ENCODE results near the gene RASA1. TPM values are rescaled to one million over a fixed set of nuclear protein-coding genes. Genes with fewer than 3 reads are reported as not detected.

The RASA1 gene
- polyA plus RNA-seq, 3 donors = 2.1 to 20.1 (median 4.0) TPM

- Mint-ChIP-seq H3K36me3 (peaks cover 76 to 84% of the 10 kb centered on the region in 2 donors), H3K27ac (no peak overlapping the region), H3K4me1 (peaks cover 32% of the 10 kb centered on the region), H3K9me3 (no peaks in the 10 kb centered on the region), H3K4me3 (no peak overlapping the region), H3K27me3 (ENCODE audit: low read depth in 3 of 3) (peaks cover 0 to 3% (median 0%) of the 10 kb centered on the region in 3 donors)
- Histone ChIP-seq H3K27me3 (ENCODE audit: control insufficient read depth in 2 of 2, insufficient read depth in 2 of 2, low read length in 2 of 2) (no peaks in the 10 kb centered on the region), H2AFZ (ENCODE audit: insufficient read depth, low read depth, low read length, poor library complexity, severe bottlenecking) (no peak overlapping the region), H3K36me3 (replicated peaks in 1 of 2; ENCODE audit: control insufficient read depth in 1 of 2, insufficient read depth in 2 of 2, low read length in 2 of 2) (peaks cover 80 to 90% of the 10 kb centered on the region in 2 donors), H4K20me1 (ENCODE audit: insufficient read depth, low read length) (peaks cover 78% of the 10 kb centered on the region), H3K9ac (ENCODE audit: insufficient read depth, low read length, poor library complexity, severe bottlenecking) (no peak overlapping the region), H3K4me2 (replicated peaks; ENCODE audit: extremely low read depth, low read length, poor library complexity, severe bottlenecking) (no peak overlapping the region), H3K4me3 (replicated peaks in 1 of 3; ENCODE audit: low read depth in 2 of 3, low read length in 3 of 3) (no peak overlapping the region), H3K79me2 (ENCODE audit: insufficient read depth, low read length) (peaks cover 69% of the 10 kb centered on the region), H3K9me3 (replicated peaks in 1 of 2; ENCODE audit: control insufficient read depth in 1 of 2, insufficient read depth in 1 of 2, low read length in 2 of 2) (no peaks in the 10 kb centered on the region), H3K4me1 (ENCODE audit: control insufficient read depth in 1 of 2, insufficient read depth in 2 of 2, low read length in 2 of 2) (peaks cover 8 to 17% of the 10 kb centered on the region in 2 donors), H3K27ac (ENCODE audit: low read depth in 1 of 2, low read length in 2 of 2) (no peak overlapping the region)
- intact Hi-C loops (cut with micrococcal nuclease) = no loop called here
- 100% methylated on average over 2 of the region's 2 CpGs for WGBS (ENCODE audit: insufficient coverage)
- no peak for TF ChIP-seq CTCF (IDR thresholded peaks at IDR 0.05)
- DNase-seq = no peak
Observed at GRCh38 chr5:87404359-87404758, 136.7 kb downstream of the RASA1 start.

- H3K4me1 Mint-ChIP-seq = peaks cover 23% of the 10 kb centered on the region
- H3K27ac ChIP-seq (ENCODE audit: low read depth in 1 of 2, low read length in 2 of 2) = peak overlapping the region in 1 of 2 donors; percentile 13
- H3K4me1 ChIP-seq (ENCODE audit: control insufficient read depth in 1 of 2, insufficient read depth in 2 of 2, low read length in 2 of 2) = peaks cover 4 to 8% of the 10 kb centered on the region in 2 donors
- peaks cover 84 to 91% of the 10 kb centered on the region in 2 donors for H3K36me3 Mint-ChIP-seq
- peaks cover 77% of the 10 kb centered on the region for H4K20me1 ChIP-seq (ENCODE audit: insufficient read depth, low read length)
- H3K79me2 ChIP-seq (ENCODE audit: insufficient read depth, low read length) = peaks cover 82% of the 10 kb centered on the region
- H3K27me3 ChIP-seq (ENCODE audit: control insufficient read depth in 2 of 2, insufficient read depth in 2 of 2, low read length in 2 of 2) = no peaks in the 10 kb centered on the region
- no peak overlapping the region for H3K4me3 ChIP-seq (replicated peaks in 1 of 3; ENCODE audit: low read depth in 2 of 3, low read length in 3 of 3)
- intact Hi-C loops (cut with micrococcal nuclease) = no loop called here
- no peak overlapping the region for H2AFZ ChIP-seq (ENCODE audit: insufficient read depth, low read depth, low read length, poor library complexity, severe bottlenecking)
- no peaks in the 10 kb centered on the region for H3K9me3 ChIP-seq (replicated peaks in 1 of 2; ENCODE audit: control insufficient read depth in 1 of 2, insufficient read depth in 1 of 2, low read length in 2 of 2)
- no peak overlapping the region for H3K4me3 Mint-ChIP-seq
- TF ChIP-seq CTCF (IDR thresholded peaks at IDR 0.05) = no peak
- no peak overlapping the region for H3K9ac ChIP-seq (ENCODE audit: insufficient read depth, low read length, poor library complexity, severe bottlenecking)
- H3K4me2 ChIP-seq (replicated peaks; ENCODE audit: extremely low read depth, low read length, poor library complexity, severe bottlenecking) = no peak overlapping the region
- no peaks in the 10 kb centered on the region for H3K9me3 Mint-ChIP-seq
- 100% methylated on average over 2 of the region's 2 CpGs for WGBS (ENCODE audit: insufficient coverage)
- DNase-seq = no peak
- H3K36me3 ChIP-seq (replicated peaks in 1 of 2; ENCODE audit: control insufficient read depth in 1 of 2, insufficient read depth in 2 of 2, low read length in 2 of 2) = peaks cover 87 to 100% of the 10 kb centered on the region in 2 donors
- H3K27ac Mint-ChIP-seq = peak overlapping the region in 4 of 7 donors; percentile 10 to 52 (median 48)
- H3K27me3 Mint-ChIP-seq (ENCODE audit: low read depth in 3 of 3) = peaks cover 0 to 3% (median 0%) of the 10 kb centered on the region in 3 donors
Observed at GRCh38 chr5:87405472-87406155, 137.9 kb downstream of the RASA1 start.
